IPS-NIHi7 (cell line): ENCODE data around the gene MAMSTR.

Experiments used
- DNase-seq: peaks from one replicate; pipeline ENCODE4 v3.0.0; 2012; ENCODE audit warnings: mixed read lengths; ENCODE audit errors: extremely low spot score

MAMSTR gene

GRCh38 chr19:48746110-48746509, 26.6 kb upstream of the MAMSTR start:
- DNase-seq = no peak

GRCh38 chr19:48745208-48745995, 25.9 kb upstream of the MAMSTR start:
- DNase-seq = peak; percentile 70

GRCh38 chr19:48742096-48742495, 22.6 kb upstream of the MAMSTR start:
- no peak for DNase-seq

- peak; percentile 80 for DNase-seq
Observed at GRCh38 chr19:48741129-48741999, 21.8 kb upstream of the MAMSTR start.

GRCh38 chr19:48740164-48740972, 20.8 kb upstream of the MAMSTR start, which contains the start of gene RASIP1:
Gene RASIP1, minus strand, starts transcription at chr19:48740610. Its CDS starts 328 bp downstream, at chr19:48740282.
- no peak for DNase-seq

- DNase-seq = no peak
Observed at GRCh38 chr19:48739404-48740163, 20.1 kb upstream of the MAMSTR start.

GRCh38 chr19:48738557-48739403, 19.3 kb upstream of the MAMSTR start:
- peak; percentile 97 for DNase-seq

GRCh38 chr19:48737360-48737998, 18.0 kb upstream of the MAMSTR start:
- peak; percentile 84 for DNase-seq

- peak; percentile 76 for DNase-seq
Observed at GRCh38 chr19:48735031-48735615, 15.6 kb upstream of the MAMSTR start.

- no peak for DNase-seq
Observed at GRCh38 chr19:48734625-48735024, 15.1 kb upstream of the MAMSTR start.

GRCh38 chr19:48731452-48731851, 11.9 kb upstream of the MAMSTR start:
- DNase-seq = no peak

- DNase-seq = no peak
Observed at GRCh38 chr19:48728911-48729664, 9.6 kb upstream of the MAMSTR start.

GRCh38 chr19:48726556-48726955, 7.0 kb upstream of the MAMSTR start:
- no peak for DNase-seq

GRCh38 chr19:48724796-48725753, 5.5 kb upstream of the MAMSTR start:
- peak; percentile 60 for DNase-seq

- DNase-seq = no peak
Observed at GRCh38 chr19:48722196-48722708, 2.7 kb upstream of the MAMSTR start.

- DNase-seq = peak; percentile 95
Observed at GRCh38 chr19:48720613-48721296, 1.2 kb upstream of the MAMSTR start.

GRCh38 chr19:48720251-48720612, 707 bp upstream of the MAMSTR start:
- no peak for DNase-seq
